ENCODE results near the gene PLCH1.

DNA sequence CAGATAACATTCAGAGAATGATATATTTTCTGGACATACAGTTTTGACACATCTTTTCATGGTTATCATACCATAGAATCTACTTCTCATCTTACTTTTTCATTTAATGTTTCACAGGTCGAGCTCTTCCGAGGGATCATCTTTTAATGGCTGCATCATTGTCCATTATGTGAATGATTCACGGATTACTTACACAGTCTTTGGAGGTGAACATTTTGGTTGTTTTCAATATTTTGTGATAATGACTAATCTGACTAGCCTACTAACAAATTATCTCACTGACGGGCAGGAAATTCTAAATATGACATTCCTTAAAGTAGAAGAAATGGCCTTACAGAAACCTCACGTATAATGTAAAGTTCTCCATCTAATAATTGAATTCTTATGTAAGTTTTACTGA is 242.2 kb downstream of the PLCH1 start:
- TF ChIP-seq CTCF (IDR thresholded peaks at IDR 0.05; ENCODE audit: low read depth, low read length, poor library complexity, severe bottlenecking): no peak
- TF ChIP-seq EZH2phosphoT487 (IDR thresholded peaks at IDR 0.05; ENCODE audit: borderline replicate concordance, low read length): no peak
